ENCODE measurements around the gene NCOA1.

Gene NCOA1

GRCh38 chr2:24809316-24810007 lies 318.4 kb downstream of the NCOA1 start:
- DNase-seq, result no peak

- no peak for DNase-seq
Measured at GRCh38 chr2:24813691-24814137, 322.7 kb downstream of the NCOA1 start.

GRCh38 chr2:24814516-24814915 lies 323.5 kb downstream of the NCOA1 start:
- no peak for DNase-seq

- no peak for DNase-seq
Measured at GRCh38 chr2:24815171-24815570, 324.1 kb downstream of the NCOA1 start.

- no peak for DNase-seq
Measured at GRCh38 chr2:24816404-24816803, 325.4 kb downstream of the NCOA1 start.

- DNase-seq, result no peak
Measured at GRCh38 chr2:24816884-24817283, 325.8 kb downstream of the NCOA1 start.

- no peak for DNase-seq
Measured at GRCh38 chr2:24818721-24819167, 327.7 kb downstream of the NCOA1 start.

- no peak for DNase-seq
Measured at GRCh38 chr2:24819442-24820174, 328.6 kb downstream of the NCOA1 start.

GRCh38 chr2:24820175-24820513 lies 329.1 kb downstream of the NCOA1 start:
- no peak for DNase-seq
